Fibroblast of the aortic adventitia (primary cell): ENCODE measurements around the gene KMT2A. TPM values are rescaled to one million over a fixed set of nuclear protein-coding genes. Genes with fewer than 3 reads are reported as not detected.

Experiments used
- DNase-seq: peaks from one replicate; pipeline ENCODE4 v3.0.0-alpha.2; 2010; ENCODE audit warnings: low read depth
- H3K4me3 ChIP-seq: 2 replicates; pipeline ENCODE4 v1.5.1; 2011; ENCODE audit warnings: low read depth, mild to moderate bottlenecking, control low read depth, low read length, moderate library complexity
- CTCF ChIP-seq: IDR thresholded peaks from 2 replicates; pipeline ENCODE4 v1.5.1; 2011; ENCODE audit warnings: mild to moderate bottlenecking, low read length, control low read depth, inconsistent platforms; ENCODE audit not compliant: insufficient read depth
- total RNA-seq: library from RNA; depleted of rRNA; stranded (reverse); fragments of >200 nt; gene quantifications from 2 replicates; pipeline ENCODE4 v1.2.3, GENCODE V29; 2012; ENCODE audit warnings: low replicate concordance

Gene KMT2A
- total RNA-seq, 1 donor, result 49.8 TPM

DNA sequence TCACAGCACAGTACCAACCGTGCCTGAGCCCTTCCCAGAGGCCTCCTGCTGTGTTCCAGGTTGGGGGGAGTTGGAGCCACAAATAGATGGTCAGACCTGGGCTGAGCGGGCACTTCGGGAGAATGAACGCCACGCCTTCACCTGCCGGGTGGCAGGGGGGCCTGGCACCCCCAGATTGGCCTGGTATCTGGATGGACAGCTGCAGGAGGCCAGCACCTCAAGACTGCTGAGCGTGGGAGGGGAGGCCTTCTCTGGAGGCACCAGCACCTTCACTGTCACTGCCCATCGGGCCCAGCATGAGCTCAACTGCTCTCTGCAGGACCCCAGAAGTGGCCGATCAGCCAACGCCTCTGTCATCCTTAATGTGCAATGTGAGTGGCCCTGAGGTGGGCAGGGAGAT lies 95.8 kb downstream of the KMT2A start:
- no peak for TF ChIP-seq CTCF
- H3K4me3 ChIP-seq, result no peak overlapping the region
- DNase-seq, result no peak

DNA sequence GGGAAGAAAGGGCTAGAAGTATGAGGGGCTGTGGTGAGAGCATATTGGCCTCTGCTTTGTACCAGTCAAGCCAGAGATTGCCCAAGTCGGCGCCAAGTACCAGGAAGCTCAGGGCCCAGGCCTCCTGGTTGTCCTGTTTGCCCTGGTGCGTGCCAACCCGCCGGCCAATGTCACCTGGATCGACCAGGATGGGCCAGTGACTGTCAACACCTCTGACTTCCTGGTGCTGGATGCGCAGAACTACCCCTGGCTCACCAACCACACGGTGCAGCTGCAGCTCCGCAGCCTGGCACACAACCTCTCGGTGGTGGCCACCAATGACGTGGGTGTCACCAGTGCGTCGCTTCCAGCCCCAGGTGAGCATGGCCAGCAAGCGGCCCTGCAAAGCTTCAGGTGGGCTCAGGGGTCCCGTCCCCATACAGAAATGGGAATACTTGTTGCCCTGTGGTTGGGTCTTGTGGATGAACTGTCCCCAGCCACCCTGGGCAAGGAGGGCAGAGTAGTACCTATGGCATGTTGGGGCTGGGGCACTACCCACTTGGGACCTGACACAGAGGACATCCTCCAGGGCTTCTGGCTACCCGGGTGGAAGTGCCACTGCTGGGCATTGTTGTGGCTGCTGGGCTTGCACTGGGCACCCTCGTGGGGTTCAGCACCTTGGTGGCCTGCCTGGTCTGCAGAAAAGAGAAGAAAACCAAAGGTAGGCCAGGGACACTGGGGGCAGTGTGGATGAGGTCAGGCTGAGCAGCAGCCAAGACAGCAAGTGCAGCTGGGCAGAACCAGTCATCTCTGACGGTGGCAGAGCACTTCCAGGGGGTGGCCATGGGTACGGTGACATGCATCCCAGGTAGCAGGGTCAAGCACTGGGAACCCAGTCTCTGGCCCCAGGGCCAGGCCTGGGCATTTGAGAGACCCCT lies 96.8 kb downstream of the KMT2A start:
- DNase-seq, result no peak
- TF ChIP-seq CTCF, result no peak
- H3K4me3 ChIP-seq, result no peak overlapping the region

DNA sequence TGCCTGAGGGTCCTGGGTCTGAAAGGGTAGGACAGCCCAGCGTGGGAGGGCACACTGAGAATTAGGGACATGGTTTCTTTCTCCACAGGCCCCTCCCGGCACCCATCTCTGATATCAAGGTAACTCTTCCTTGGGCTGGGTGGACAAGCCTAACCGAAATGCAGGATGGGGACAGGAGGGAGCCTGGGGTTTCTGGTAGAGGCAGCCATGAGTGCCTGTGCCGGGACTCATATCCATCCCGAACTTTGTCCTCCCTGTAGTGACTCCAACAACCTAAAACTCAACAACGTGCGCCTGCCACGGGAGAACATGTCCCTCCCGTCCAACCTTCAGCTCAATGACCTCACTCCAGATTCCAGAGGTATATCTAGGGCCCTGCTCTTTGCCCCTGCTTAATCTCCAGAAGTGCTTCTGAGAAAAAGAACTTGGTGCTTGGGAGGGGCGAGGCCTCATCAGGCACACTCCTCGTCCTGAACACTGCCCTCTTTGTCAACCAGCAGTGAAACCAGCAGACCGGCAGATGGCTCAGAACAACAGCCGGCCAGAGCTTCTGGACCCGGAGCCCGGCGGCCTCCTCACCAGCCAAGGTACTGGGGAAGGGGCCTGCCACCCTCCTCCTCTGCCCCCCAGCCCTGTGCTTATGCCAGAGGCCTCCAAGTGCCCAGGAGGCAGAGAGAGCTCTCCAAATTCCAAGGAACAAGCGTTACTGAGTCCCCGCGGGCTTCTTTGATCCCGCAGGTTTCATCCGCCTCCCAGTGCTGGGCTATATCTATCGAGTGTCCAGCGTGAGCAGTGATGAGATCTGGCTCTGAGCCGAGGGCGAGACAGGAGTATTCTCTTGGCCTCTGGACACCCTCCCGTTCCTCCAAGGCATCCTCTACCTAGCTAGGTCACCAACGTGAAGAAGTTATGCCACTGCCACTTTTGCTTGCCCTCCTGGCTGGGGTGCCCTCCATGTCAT lies 97.8 kb downstream of the KMT2A start:
- TF ChIP-seq CTCF, result no peak
- DNase-seq, result no peak
- H3K4me3 ChIP-seq, result no peak overlapping the region

DNA sequence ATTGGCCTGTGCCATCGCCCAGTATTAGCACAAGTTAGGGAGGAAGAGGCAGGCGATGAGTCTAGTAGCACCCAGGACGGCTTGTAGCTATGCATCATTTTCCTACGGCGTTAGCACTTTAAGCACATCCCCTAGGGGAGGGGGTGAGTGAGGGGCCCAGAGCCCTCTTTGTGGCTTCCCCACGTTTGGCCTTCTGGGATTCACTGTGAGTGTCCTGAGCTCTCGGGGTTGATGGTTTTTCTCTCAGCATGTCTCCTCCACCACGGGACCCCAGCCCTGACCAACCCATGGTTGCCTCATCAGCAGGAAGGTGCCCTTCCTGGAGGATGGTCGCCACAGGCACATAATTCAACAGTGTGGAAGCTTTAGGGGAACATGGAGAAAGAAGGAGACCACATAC lies 99.0 kb downstream of the KMT2A start:
- no peak overlapping the region for H3K4me3 ChIP-seq
- TF ChIP-seq CTCF, result no peak
- DNase-seq, result no peak

- TF ChIP-seq CTCF, result no peak
- H3K4me3 ChIP-seq, result no peak overlapping the region
- DNase-seq, result no peak
These were observed 100.4 kb downstream of the KMT2A start for GRCh38 chr11:118536726-118537125.

GRCh38 chr11:118537409-118537980 lies 101.2 kb downstream of the KMT2A start:
- no peak overlapping the region for H3K4me3 ChIP-seq
- TF ChIP-seq CTCF, result no peak
- DNase-seq, result no peak
